ENCODE measurements around the gene HMCN2. TPM values are rescaled to one million over a fixed set of nuclear protein-coding genes. Genes with fewer than 3 reads are reported as not detected.

The HMCN2 gene
- total RNA-seq, 1 donor from 2014 or later: 0.06 TPM

- no peak overlapping the region for H3K4me3 ChIP-seq (ENCODE audit: low read depth, low read length)
- DNase-seq (ENCODE audit: low read depth): no peak
- TF ChIP-seq CTCF (conservative IDR thresholded peaks at IDR 0.05; ENCODE audit: low read depth, low read length): no peak
Measured at GRCh38 chr9:130421802-130422276, 156.3 kb downstream of the HMCN2 start.

- H3K4me3 ChIP-seq (ENCODE audit: low read depth, low read length): no peak overlapping the region
Measured at GRCh38 chr9:130422546-130422945, 157.0 kb downstream of the HMCN2 start.

GRCh38 chr9:130423272-130423671 lies 157.7 kb downstream of the HMCN2 start:
- TF ChIP-seq CTCF (conservative IDR thresholded peaks at IDR 0.05; ENCODE audit: low read depth, low read length): no peak
- H3K4me3 ChIP-seq (ENCODE audit: low read depth, low read length): no peak overlapping the region
- DNase-seq (ENCODE audit: low read depth): no peak

More at GRCh38 chr9:130422546-130422945, 157.0 kb downstream of the HMCN2 start:
- no peak for TF ChIP-seq CTCF (conservative IDR thresholded peaks at IDR 0.05; ENCODE audit: low read depth, low read length)
- no peak for DNase-seq (ENCODE audit: low read depth)

- no peak overlapping the region for H3K4me3 ChIP-seq (ENCODE audit: low read depth, low read length)
- DNase-seq (ENCODE audit: low read depth): no peak
Measured at GRCh38 chr9:130424595-130425454, 159.3 kb downstream of the HMCN2 start.

GRCh38 chr9:130425741-130426466 lies 160.3 kb downstream of the HMCN2 start:
- DNase-seq (ENCODE audit: low read depth): no peak
- H3K4me3 ChIP-seq (ENCODE audit: low read depth, low read length): no peak overlapping the region
- no peak for TF ChIP-seq CTCF (conservative IDR thresholded peaks at IDR 0.05; ENCODE audit: low read depth, low read length)

More at GRCh38 chr9:130424595-130425454, 159.3 kb downstream of the HMCN2 start:
- no peak for TF ChIP-seq CTCF (conservative IDR thresholded peaks at IDR 0.05; ENCODE audit: low read depth, low read length)

GRCh38 chr9:130426467-130426773 lies 160.9 kb downstream of the HMCN2 start:
- no peak overlapping the region for H3K4me3 ChIP-seq (ENCODE audit: low read depth, low read length)
- TF ChIP-seq CTCF (conservative IDR thresholded peaks at IDR 0.05; ENCODE audit: low read depth, low read length): no peak
- no peak for DNase-seq (ENCODE audit: low read depth)
